H1 (cell line): ENCODE measurements around the gene PAK5. TPM values are rescaled to one million over a fixed set of nuclear protein-coding genes. Genes with fewer than 3 reads are reported as not detected.

Experiments
- ATF2 ChIP-seq: IDR thresholded peaks from 2 replicates; pipeline ENCODE4 v1.6.1; 2012; ENCODE audit warnings: low read length, inconsistent platforms
- BCL11A ChIP-seq, 2 experiments: IDR thresholded peaks; one replicate each; pipeline ENCODE4 v1.6.1; 2011; ENCODE audit warnings: low read depth in 2 of 2, low read length in 2 of 2, mild to moderate bottlenecking in 2 of 2
- BRCA1 ChIP-seq: IDR thresholded peaks from 2 replicates; pipeline ENCODE4 v1.6.1; 2012; ENCODE audit warnings: low read depth, low read length, improper control_type of control experiment
- CBX5 ChIP-seq: fragments of 300-800, 300-1000 bp; sonication (generic); IDR thresholded peaks from 2 replicates; pipeline ENCODE4 v1.7.1; 2016; ENCODE audit warnings: antibody characterized with exemption, low read length, low read depth
- RFX5 ChIP-seq: IDR thresholded peaks from 2 replicates; pipeline ENCODE4 v1.6.1; 2011; ENCODE audit warnings: low read depth, low read length, improper control_type of control experiment, borderline replicate concordance
- SIN3A ChIP-seq, 2 experiments: IDR thresholded peaks in 1 of 2; conservative IDR thresholded peaks in 1 of 2; 2 replicates each; pipeline ENCODE4 v1.6.1; 2011 to 2012; ENCODE audit warnings: low read length in 2 of 2, improper control_type of control experiment in 1 of 2, low read depth in 1 of 2, mild to moderate bottlenecking in 1 of 2
- SRF ChIP-seq: IDR thresholded peaks from 2 replicates; pipeline ENCODE4 v1.6.1; 2011; ENCODE audit warnings: mild to moderate bottlenecking, low read depth, low read length, moderate library complexity
- USF2 ChIP-seq: IDR thresholded peaks from 2 replicates; pipeline ENCODE4 v1.6.1; 2011; ENCODE audit warnings: low read length, improper control_type of control experiment
- polyA plus RNA-seq, 7 experiments: library from polyadenylated mRNA; depleted of rRNA in 3 of 7; stranded (reverse) in 5 of 7; unstranded in 2 of 7; fragments of >200 nt in 5 of 7; fragments of 200-250 nt in 2 of 7; gene quantifications; 1 replicate in 5 of 7; 2 replicates in 1 of 7; 4 replicates in 1 of 7; pipeline versions ENCODE4 v1.2.1 to v1.2.3, GENCODE V29; 2011 to 2013; ENCODE audit warnings: missing spikeins in 2 of 7, mixed read lengths in 2 of 7
- total RNA-seq: library from RNA; stranded (reverse); fragmentation: NEBNext Ultra II Directional; extraction: Animal tissue kit (Norgen Biotek cat#: 25700); gene quantifications from 2 replicates; pipeline ENCODE4 v1.2.1, GENCODE V29; 2021

Gene PAK5
- total and polyA plus RNA-seq, 2 of the 8 experiments (the other 6 are each of a cell fraction or from before 2014, with no cell fraction given) = 0.54 to 0.80 TPM

GRCh38 chr20:9677100-9677623 is 161.7 kb downstream of the PAK5 start (continued):
- no peak for TF ChIP-seq ATF2
- no peak for TF ChIP-seq BRCA1
- TF ChIP-seq CBX5 = no peak
- no peak for TF ChIP-seq SIN3A (conservative IDR thresholded peaks at IDR 0.05 in 1 of 2, IDR thresholded peaks at IDR 0.05 in 1 of 2; ENCODE audit: low read depth in 1 of 2, low read length in 2 of 2)
- TF ChIP-seq BCL11A (IDR thresholded peaks at IDR 0.05; ENCODE audit: low read depth in 2 of 2, low read length in 2 of 2) = no peak
- TF ChIP-seq USF2 = no peak
- TF ChIP-seq RFX5 = no peak
- TF ChIP-seq SRF = no peak
